ELF-1 (cell line): ENCODE data around the gene MAML3.

Experiments used
- DNase-seq: peaks from one replicate; pipeline ENCODE4 v3.0.0-alpha.2; 2016; ENCODE audit warnings: low read depth, low spot score

The MAML3 gene

GRCh38 chr4:139816856-139817255, 337.1 kb downstream of the MAML3 start:
- DNase-seq = no peak

DNA sequence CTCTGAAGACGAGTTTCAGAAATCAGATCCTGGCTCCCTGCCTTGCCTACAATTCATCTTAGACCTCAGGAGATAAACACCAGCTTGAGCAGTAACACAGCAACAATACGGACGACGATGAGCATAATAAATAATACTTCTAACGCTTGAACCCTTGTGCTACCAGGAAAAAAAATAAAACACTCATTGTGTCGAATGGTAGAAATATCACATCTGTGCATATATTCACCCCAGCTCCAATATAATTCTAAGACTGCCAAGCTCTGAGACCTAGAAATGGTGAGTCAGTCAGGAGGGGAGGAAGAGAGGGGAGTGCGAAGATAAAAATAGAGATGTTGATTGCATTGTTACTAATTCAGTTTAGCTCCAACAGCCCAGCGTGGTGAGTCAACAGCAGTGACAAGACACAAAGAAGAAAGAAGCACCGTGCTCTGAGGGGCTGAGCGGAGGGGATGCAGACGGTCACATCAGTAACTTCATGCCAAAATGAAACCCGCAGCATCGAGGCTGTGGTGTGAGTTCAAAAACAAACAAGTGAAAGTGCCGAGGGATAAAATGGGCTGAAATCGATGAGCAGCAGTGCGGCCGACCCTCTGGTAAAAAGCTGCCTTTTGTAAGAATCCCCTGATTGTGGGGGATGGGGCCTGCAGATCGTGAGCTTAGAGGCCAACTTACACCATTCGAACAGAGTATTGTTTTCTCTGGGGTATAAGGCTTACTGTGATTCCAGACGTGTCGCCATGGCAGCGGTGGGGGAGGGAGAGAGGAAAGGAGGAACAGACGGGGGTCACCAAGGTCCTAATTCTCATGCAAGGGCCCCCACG, 338.0 kb downstream of the MAML3 start:
- peak; percentile 74 for DNase-seq

- DNase-seq = no peak
Measured at GRCh38 chr4:139814323-139815015, 339.5 kb downstream of the MAML3 start.

GRCh38 chr4:139813881-139814280, 340.1 kb downstream of the MAML3 start:
- no peak for DNase-seq

- no peak for DNase-seq
Measured at GRCh38 chr4:139810710-139811109, 343.3 kb downstream of the MAML3 start.

DNA sequence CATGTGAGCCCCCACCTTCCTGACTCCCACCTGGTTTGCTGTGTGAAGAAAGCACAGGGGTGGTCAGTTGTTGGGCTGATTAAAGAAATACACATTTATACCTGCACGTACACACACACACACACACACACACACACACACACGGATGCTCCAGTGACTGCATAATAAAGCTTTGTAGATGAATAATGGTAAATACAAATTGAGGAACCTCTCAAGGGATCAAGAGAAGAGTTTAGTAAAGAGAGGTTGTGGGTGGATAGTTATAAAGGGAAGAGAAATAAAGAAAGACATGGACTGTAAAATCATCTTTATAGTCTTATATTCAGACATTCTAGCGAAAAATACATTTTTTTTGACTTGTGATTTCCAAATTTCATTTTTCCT, 344.2 kb downstream of the MAML3 start:
- no peak for DNase-seq

GRCh38 chr4:139808808-139809756, 344.9 kb downstream of the MAML3 start:
- DNase-seq = peak; percentile 67

GRCh38 chr4:139808381-139808807, 345.6 kb downstream of the MAML3 start:
- no peak for DNase-seq

GRCh38 chr4:139807483-139807882, 346.5 kb downstream of the MAML3 start:
- DNase-seq = no peak

GRCh38 chr4:139806929-139807328, 347.1 kb downstream of the MAML3 start:
- no peak for DNase-seq

DNA sequence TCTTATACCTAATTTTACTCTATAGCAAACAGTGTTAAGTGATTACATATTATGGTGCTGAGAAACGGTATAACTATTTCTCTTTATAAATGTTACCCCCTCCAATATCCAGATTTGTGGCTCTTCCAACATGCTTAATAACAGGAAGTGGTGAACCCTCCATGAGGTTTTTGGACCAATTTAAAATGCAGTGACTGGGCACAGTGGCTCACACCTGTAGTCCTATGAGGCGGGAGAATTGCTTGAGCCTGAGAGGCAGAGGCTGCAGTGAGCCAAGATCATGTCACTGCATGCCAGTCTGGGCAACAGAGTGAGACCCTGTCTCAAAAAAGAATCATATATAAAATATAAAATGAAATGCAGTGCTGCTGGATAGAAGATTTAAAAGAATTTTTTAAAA, 351.1 kb downstream of the MAML3 start:
- DNase-seq = no peak

DNA sequence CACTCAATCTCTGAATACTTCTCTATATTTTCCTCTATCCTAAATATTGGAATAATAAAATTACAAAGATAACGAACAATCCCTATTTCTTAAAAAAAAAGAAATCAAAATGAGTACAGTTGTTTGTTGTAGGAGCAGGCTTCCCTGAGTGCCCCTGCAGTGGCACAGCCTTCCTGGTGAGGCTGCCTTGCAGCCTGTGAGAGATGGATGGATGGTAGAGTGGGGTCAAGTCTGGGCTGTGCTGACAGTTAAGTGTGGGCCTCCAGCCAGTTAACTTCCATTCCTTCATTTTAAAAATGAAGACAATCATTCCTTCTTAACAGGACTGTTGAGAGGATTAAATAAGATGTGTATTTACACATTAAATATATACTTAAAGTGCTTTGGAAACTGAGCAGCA, 351.5 kb downstream of the MAML3 start:
- no peak for DNase-seq

DNA sequence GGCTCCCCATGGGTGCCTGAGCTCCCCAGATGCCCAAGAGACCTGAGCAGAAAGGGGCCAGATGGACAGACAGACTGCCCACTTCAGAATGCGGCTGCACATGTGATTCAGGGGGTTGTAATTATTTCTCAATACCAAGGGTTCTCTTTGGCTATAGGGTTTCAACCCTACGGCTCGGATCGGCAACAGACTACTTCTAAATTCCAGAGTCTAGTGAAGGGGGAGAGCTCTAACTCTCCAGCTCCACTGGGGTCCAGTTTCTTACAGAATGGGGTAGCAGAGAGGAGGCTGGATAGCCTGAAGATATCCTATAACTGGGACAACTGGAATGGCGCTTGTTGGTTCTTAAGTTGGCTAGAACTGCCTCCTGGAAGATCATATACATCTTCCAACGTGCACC, 352.1 kb downstream of the MAML3 start:
- DNase-seq = no peak

DNA sequence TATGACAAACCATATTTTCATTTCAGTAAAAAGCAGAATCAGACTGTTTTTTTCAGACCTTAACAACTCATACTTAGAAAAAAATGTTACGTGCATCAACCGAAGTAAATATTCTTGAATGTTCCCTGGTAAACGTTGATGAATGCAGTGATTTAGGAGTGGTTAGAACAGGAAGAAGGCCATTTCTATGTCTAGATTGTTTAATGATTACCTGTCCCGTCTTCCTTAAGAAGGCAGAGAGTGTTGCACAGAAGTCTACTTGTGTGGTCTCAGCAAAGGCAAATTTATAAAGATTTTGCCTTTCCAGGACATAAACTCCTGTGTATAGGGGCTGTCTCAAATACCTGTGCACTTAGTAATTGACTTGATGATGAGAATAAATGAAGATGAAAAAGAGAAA, 353.9 kb downstream of the MAML3 start:
- DNase-seq = no peak

DNA sequence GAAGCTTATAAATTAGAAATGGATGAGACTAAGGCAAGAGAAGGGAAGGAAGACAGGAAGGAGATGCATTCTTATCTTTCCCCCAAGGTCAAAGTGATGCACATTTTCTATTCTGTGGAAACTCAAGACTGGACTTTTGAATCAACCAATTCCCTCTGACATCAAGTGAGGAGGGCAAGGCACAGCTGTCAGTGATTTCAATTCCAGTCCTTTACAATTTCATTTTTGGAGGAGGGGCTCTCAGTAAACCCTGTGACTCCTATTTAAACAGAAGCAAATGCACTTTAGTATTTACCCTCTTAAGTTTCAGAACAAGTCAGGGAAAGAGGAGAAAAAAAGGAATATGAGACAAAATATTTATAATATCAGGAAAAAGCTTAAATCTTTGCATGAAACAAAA, 354.4 kb downstream of the MAML3 start:
- DNase-seq = no peak

DNA sequence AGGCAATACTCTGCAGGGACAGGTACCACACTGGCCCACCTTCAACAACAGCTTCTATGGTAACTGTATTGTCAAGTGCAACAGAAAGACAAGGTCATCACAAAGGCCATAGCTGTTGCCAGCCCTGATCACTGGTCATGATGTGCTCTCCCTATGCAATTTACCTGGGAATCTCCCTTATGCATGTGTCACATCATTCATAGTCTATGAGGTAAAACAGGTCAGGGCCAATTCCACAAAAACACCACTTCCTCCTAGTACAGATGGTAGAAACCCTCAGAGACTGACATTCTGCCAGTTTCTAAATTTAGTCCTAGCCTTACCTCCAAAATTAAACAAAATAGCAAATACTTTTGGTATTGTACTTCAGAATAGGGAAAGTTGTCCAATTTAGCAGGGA, 355.5 kb downstream of the MAML3 start:
- no peak for DNase-seq

GRCh38 chr4:139797287-139797686, 356.7 kb downstream of the MAML3 start:
- DNase-seq = no peak

- no peak for DNase-seq
Measured at GRCh38 chr4:139795527-139796314, 358.3 kb downstream of the MAML3 start.

DNA sequence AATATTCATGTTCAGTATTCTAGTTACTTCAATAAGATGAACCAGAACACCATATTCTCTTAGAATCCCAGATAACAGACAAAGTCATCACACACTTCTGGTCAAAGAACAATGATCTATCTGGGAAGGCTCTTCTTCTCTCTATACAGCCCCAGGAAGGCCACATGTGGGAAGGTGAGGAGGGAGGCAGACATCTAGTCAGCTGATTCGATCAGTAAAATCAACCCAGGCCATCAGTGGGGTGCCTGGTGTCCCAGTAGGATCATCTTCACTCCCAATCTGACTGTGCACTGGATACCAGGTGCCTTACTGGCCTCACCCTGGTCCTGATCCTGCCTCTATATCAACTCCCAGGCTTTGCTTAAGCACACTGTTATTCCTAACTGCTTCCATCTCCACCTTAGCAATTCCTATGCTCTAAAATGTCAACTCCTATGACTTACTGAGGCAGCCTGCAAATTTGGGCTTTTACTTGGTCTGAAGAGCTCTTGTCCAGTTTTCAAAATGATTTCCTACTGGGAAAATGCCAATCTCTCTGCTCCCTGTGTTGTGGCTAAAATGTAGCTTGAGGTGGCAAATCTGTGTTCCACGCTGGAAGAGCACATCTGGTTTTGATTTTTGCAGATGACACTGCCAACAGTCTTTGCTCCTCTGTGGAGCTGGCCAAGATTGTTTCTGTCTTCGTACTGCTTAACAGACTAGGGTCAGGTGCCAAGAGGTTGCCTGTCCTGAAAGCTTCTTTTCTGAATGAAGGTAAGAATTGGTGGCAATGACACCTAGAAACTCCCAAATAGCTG, 359.6 kb downstream of the MAML3 start:
- no peak for DNase-seq

- DNase-seq = no peak
Measured at GRCh38 chr4:139791681-139792080, 362.3 kb downstream of the MAML3 start.
